HL-60 (cell line): ENCODE measurements around the gene KCNH1.

Experiments used
- CTCF ChIP-seq: IDR thresholded peaks from one replicate; pipeline ENCODE4 v1.5.1; 2011; ENCODE audit warnings: low read length, control low read depth, inconsistent platforms; ENCODE audit not compliant: insufficient read depth
- SPI1 ChIP-seq: IDR thresholded peaks from 2 replicates; pipeline ENCODE4 v1.6.1; 2012; ENCODE audit warnings: low read depth, mild to moderate bottlenecking, borderline replicate concordance

DNA sequence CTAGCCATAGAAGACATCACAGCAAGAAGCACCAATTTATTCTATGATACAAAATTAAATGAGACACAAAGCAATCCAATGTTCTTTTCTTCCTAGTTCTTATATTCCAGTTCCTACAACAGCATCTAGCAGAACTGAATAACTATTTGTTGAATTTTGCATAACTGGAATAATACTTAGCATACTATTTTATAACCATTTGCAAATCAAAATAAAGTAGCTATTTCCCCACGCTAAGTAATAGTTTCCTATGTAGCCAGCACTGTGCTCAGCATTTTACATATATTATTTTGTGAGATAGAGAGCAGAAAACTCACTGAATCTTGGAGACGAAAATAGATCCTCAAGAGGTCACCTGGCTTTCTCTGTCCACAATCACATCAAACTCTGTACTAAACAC lies 42.1 kb downstream of the KCNH1 start:
- no peak for TF ChIP-seq CTCF
- TF ChIP-seq SPI1, result no peak
